Measurements from ENCODE around the gene KY. TPM values are rescaled to one million over a fixed set of nuclear protein-coding genes. Genes with fewer than 3 reads are reported as not detected.

KY gene, protein sequence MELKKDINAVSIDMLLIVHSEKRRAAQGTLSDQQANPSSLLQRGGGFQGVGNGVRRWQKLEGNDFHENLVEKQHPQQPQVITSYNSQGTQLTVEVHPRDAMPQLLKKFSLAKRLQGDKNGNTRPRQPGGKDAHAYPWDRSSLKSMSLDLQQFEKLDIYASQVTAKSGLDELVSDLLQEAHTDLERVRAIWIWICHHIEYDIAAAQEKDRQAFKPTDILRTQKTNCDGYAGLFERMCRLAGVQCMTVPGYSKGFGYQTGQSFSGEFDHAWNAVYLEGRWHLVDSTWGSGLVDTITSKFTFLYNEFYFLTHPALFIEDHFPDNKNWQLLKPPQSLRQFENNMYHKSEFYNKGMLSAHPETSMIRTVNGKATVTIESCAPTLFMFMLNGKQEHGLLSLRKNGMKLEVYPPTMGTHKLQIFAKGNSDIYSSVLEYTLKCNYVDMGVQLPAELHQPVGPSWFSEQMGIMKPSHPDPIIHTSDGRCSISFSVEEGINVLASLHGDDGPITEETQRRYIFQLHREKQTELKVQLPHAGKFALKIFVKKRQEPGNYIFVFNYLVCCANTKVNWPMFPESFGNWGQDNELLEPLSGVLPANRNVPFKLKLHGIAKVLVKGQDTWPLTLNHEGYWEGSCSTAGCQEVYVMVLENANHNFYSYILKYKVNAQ
- total RNA-seq (2014; rRNA removed; shearing (Covaris generic)): not detected in 2 replicates
- polyA plus RNA-seq (2014; cell fraction: nucleus; rRNA removed): not detected in 2 replicates

DNA sequence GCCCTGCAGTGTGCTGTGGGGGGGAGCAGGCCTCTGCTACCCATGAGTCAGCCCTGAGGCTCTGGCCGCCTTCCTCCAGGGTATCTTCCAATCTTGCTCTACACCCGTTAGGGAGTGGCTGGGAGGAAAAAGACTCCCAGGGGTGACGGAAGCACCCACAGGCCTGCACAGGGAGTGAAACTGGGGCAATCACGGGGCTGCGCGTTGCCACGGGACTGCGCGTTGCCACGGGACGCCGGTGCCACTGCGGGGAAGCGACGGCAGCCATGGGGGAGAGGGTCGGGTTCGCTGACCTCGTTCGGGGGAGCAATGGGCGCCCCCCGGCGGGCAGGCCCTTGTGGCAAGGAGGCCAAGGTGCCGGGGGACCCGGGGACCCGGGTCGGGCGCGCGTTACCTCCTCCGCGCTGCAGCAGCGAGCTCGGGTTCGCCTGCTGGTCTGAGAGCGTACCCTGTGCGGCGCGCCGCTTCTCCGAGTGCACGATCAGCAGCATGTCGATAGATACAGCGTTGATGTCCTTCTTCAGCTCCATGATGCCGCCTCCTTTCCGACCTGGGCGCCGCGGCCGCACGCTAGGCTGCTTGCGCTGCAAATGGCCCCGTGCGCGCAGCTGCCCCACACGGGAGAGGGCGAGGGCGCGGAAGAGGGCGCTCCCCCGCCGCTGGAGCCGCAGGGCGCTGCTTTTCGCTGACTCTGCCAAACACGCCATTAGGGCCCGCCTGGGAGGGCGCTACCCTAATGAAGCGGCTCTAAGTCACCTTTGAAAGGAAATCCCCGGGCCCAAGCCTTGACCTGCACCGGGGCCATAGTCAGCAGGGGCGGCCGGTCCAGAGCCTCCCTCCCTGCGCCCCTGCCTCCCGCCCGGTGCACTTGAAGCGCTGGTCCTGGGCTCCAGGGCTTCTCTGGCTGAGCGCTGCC lies at the start of gene KY:
KY (minus strand) TSS at position 592 of the 916 bp plus-strand sequence; CDS start at position 530, 62 bp downstream.
- DNase-seq (ENCODE audit: extremely low read depth, low read depth): peak; percentile 8

- DNase-seq (ENCODE audit: extremely low read depth, low read depth): no peak
Measured at GRCh38 chr3:134699721-134700120, 48.9 kb upstream of the KY start.

- DNase-seq (ENCODE audit: extremely low read depth, low read depth): no peak
Measured at GRCh38 chr3:134699141-134699711, 48.4 kb upstream of the KY start.

DNA sequence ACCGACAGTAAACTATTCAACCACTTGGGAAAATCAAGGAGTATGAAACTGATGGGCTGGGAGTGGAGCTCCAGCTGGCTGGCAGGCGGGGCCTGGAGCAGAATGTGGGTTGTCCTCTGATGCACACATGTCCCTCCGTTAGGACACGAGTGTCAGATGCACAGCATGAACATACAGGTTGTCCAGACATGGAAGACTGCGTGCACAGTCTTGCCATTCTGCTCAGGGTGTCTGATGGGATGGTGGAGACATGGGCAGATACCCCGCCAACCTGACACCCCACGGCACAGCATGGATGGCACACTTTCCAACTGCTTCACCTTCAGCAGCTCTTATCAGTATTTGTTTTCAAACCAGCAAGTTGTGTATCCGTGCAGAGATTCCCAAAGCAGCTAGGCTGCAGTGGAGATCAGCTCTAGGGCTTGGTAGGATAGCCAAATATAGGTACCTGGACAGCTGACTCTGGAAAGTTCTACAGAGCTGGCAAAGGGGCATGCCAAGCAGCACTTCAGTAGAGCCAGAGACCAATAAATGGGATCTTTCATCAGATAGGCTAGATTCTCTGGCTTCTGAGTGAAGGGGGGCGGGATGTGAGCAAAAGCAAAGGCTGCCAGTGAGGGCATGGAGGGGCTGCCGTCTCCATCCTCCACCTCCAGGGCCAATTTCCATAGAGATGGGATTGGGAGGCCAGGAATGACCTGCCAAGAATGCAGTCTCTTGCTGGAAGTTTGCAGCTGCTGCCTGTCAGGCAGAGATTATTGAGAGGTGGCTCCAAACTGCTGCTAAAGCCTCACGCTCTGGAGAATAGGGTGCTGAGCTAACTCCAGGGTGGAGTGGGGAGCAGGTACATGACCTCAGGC lies 47.2 kb upstream of the KY start:
- DNase-seq (ENCODE audit: extremely low read depth, low read depth): no peak

DNA sequence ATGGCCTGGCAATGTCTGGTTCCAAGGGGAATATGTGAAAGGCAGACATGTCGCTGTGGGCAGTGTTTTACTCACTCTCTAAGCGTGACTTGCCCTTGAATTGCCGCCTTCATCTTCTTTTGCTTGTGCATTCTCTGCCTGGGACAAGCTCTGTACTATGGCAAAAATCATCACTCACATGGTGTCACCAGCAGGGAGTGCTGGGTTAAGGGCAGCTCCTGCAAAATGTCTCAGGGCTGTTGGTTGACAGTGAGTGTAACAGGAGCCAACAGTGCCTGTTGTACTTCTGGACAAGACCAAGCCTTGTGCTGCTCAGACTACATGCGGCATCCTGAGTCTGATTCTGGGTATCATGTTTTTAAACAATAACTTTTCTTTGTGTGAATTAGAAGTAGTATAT lies 45.3 kb upstream of the KY start:
- DNase-seq (ENCODE audit: extremely low read depth, low read depth): no peak

DNA sequence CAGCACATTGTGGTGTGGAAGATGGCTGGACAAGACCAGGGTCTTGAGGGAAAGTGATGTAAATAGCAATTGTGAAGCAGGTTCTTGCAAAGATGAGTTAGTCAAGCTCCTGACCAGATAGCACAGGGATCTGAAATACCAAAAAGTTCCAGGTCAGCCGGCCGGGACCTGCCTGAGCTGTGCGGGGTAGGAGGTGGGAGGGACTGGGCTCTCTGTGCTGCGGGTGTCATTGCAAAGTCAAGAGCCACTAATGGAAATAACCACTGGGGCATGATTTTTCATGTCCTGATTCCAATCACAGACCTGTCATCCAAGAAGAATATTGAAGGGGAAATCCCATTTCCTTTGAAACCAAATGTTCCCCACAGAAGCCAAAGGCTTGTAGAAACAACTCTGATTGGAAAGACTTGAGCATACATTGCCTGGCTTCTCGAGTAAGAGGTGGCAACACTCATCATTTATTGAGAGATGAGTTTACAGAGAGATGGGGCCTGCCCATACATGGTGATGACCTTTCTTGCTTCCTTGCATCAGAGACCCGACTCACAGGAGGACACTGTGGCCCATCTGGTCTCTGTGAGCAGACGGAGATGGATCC lies 44.2 kb upstream of the KY start:
- no peak for DNase-seq (ENCODE audit: extremely low read depth, low read depth)

DNA sequence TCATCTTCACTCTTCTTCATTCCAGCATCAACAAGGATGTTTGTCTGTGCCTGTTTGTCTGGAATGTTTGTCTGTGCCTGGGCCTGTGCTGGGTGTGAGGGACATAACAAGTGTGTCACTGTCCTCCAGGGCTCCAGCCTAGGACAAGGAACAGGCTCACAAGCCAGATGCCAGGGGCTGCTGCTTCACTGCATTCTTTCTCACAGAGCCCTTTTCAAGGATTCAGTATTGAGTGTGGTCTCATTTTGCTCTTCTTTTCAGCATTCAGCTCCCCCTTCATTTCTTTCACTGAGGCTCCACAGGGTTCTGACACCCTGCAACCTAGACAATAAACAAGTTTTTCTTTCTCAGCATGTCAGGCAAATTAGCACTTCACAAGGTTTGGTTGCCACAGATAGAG lies 43.6 kb upstream of the KY start:
- no peak for DNase-seq (ENCODE audit: extremely low read depth, low read depth)

- DNase-seq (ENCODE audit: extremely low read depth, low read depth): no peak
Measured at GRCh38 chr3:134693804-134694203, 43.0 kb upstream of the KY start.

GRCh38 chr3:134693226-134693625 lies 42.4 kb upstream of the KY start:
- no peak for DNase-seq (ENCODE audit: extremely low read depth, low read depth)

DNA sequence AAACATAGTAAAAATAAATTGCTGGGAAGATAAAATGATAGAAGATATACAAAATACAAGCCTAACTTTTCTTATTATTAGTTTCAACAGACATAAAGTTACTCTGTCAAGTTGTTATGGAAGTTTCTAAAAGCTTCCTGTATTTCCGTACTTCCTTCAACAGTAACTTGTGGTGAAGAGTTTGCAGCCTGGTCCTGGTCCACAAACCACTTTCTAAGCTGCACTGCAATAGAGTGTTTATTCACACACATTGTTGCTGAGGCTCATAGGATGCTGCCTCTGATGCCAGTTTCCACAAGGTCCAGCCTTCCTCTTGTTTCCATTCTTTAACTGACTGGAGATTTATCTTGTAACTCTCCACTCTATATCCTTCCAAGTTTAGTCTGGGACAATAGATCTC lies 39.4 kb upstream of the KY start:
- DNase-seq (ENCODE audit: extremely low read depth, low read depth): no peak

- no peak for DNase-seq (ENCODE audit: extremely low read depth, low read depth)
Measured at GRCh38 chr3:134687642-134688041, 36.8 kb upstream of the KY start.

DNA sequence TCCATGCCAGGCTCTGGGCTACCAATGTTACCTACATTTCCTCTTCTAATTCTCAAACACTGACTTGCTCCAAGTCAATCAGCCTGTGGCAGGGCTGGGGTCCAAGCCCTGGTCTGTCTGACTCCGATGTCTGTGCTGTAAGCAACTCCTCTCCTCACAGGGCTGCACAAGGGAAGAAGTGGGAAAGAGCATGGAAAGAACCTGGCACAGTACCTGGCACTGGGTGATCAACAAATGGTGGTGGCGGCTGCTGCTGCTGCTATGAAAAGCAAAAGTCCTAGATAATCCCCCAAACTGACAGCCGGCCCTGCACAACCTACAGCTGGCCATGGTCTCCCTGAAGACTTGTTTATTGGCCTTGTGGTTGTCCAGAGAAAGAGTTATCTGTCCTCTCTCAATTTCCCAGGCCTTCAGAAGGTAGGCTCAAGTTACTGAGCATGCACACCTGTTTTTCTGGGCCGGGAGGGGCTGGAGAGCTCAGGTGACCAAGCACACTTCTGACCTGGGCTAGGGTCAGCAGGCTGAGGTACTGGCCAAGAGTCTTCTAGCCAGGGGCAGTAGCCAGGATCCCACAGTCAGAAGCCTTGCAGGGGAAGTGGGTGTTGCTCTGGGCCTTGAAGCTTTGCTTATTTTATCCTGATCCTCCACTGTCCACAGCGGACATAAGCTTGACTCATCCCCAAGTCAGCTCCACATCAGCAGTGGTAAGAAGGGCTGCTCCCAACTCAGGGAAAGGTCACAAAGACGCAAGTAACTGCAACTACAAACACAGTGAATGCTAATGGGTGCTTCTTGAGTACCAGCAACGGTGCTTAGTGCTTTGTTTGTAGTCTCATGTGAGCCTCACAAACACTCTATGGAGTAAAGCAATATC lies 35.3 kb upstream of the KY start:
- no peak for DNase-seq (ENCODE audit: extremely low read depth, low read depth)

DNA sequence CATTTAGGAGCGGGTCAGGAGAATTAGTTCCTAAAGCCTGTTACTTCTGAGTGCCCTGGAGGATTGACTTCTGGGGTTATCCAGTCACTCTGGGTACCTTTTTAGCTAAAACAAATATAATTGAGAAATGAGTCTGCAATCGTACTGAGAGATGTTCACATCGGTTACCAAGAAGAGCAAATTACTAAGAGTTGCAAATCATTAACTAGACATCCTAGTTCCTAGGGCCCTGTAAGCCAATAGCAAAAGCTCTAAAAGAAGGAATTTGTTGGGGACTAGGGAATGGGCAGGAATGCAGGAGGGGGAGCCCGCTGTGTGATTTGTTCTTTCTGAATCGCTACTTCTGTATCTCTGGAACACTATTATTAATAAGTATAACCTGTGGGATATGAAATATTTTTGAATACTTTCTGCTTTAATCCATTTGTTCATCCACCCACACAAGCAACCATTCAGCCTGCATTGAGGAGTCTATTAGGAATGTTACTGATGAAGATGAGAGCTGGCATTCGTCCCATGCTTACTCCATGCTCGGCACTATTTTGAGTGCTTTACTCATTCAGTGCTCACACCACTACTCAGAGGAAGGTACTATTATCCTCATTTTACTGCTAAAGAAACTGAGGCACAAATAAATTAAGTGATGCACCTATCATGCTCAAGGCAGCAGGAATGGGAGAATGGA lies 31.5 kb upstream of the KY start:
- DNase-seq (ENCODE audit: extremely low read depth, low read depth): no peak

GRCh38 chr3:134681522-134681900 lies 30.7 kb upstream of the KY start:
- no peak for DNase-seq (ENCODE audit: extremely low read depth, low read depth)

DNA sequence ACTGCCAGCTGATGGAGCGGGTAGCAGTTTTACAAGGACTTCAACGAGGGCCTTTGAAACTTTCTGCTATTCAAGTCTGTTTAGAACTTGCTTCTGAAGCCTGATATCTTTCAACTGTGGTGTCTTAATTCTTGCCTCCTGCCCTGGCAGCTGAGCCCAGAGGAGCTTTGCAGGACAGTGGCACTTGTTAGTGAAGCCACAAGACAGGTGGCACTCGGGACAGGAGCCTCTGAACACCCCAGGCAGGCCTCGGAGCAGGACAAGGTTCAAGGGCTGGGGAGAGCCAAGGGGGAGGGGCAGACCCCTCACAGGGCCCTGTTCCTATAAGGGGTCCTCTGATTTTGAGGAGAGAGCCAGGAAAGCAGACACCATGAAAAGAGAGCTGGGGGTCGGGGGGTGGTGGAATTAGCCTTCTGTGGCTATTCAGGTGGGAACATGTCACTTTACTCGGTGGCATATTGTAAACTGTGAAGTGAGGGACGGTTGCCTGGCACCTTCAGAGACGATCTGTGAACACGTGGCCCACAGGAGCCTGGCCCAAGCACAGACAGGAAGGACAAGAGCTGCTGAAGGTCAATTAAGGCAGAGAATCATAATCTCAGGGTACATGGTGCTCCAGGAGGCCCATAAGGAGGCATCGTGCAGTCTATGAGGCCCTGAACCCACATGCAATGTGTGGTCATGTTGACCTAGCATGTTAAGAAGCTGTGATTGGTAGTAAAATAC lies 30.1 kb upstream of the KY start:
- DNase-seq (ENCODE audit: extremely low read depth, low read depth): no peak

DNA sequence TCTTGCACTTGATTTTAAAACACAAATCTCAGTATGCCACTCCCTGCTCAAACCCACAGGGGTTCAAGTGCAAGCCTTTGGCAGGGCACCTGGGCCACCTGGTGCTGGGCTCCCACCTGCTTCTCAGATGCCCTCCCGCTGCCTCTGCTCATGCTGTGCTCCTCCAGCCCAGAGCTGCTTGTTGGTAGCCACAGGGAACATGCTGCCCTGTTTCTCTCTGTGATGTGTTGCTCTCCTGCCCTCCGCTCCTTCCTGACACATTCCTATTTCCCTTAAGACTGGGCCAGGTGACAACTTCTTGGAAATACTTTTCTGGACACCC lies 27.1 kb upstream of the KY start:
- no peak for DNase-seq (ENCODE audit: extremely low read depth, low read depth)
